HEK293 (cell line): ENCODE results near the gene RARRES2.
"Not testable (repeated sequence)": the region's sequence is repeated elsewhere in the genome, so short reads cannot be mapped to it uniquely, and the experiment has no call there.

Experiments used
- CTCF ChIA-PET: fragments of 350-600 bp; formaldehyde crosslinking; extraction: SDS; loops from one replicate; lab custom pipeline; 2021; ENCODE audit warnings: antibody characterized with exemption; lab: Yijun Ruan, JAX
- POLR2A ChIA-PET: fragments of 300-600 bp; formaldehyde crosslinking; extraction: SDS; loops from one replicate; lab custom pipeline; 2020; ENCODE audit warnings: antibody characterized with exemption, inconsistent platforms; lab: Yijun Ruan, JAX
- H3K27ac ChIP-seq: fragments of 200-500 bp; sonication (Bioruptor generic); 2 replicates; pipeline ENCODE4 v1.5.1; 2014; ENCODE audit warnings: low read depth, low read length, control low read depth, inconsistent platforms; ENCODE audit errors: extremely low read depth
- H3K36me3 ChIP-seq, 2 experiments: fragments of 200-500 bp in 1 of 2; sonication (Bioruptor generic) in 1 of 2; 1 replicate in 1 of 2; 2 replicates in 1 of 2; pipeline ENCODE4 v1.5.1; 2014 to 2017; ENCODE audit warnings: inconsistent platforms in 2 of 2, low read length in 2 of 2; ENCODE audit not compliant: control insufficient read depth in 2 of 2, insufficient read depth in 1 of 2
- H3K4me1 ChIP-seq: fragments of 200-500 bp; sonication (Bioruptor generic); 2 replicates; pipeline ENCODE4 v1.5.1; 2014; ENCODE audit warnings: mild to moderate bottlenecking, low read length, inconsistent platforms; ENCODE audit not compliant: control insufficient read depth, insufficient read depth
- H3K4me3 ChIP-seq: 2 replicates; pipeline ENCODE4 v1.5.1; 2011; ENCODE audit warnings: low read depth, mild to moderate bottlenecking, control low read depth, low read length, moderate library complexity
- H3K9me3 ChIP-seq: fragments of 200-500 bp; sonication (Bioruptor generic); 2 replicates; pipeline ENCODE4 v1.5.1; 2014; ENCODE audit warnings: low read depth, low read length, inconsistent platforms; ENCODE audit not compliant: control insufficient read depth, insufficient read depth

The RARRES2 gene

GRCh38 chr7:150290317-150290716 lies 51.1 kb downstream of the RARRES2 start:
- H3K36me3 ChIP-seq, H3K4me3 ChIP-seq, CTCF ChIA-PET, H3K4me1 ChIP-seq, POLR2A ChIA-PET, H3K9me3 ChIP-seq, H3K27ac ChIP-seq: not testable (repeated sequence)

GRCh38 chr7:150288816-150289215 lies 52.6 kb downstream of the RARRES2 start:
- H3K4me1 ChIP-seq, H3K36me3 ChIP-seq, H3K9me3 ChIP-seq, H3K4me3 ChIP-seq, CTCF ChIA-PET, POLR2A ChIA-PET, H3K27ac ChIP-seq: not testable (repeated sequence)
